CD4-positive, alpha-beta T cell treated with Interleukin-12 subunit alpha and Interleukin-12 subunit beta, for 1 hour (primary cell): ENCODE results near the gene DIP2C.
"Not testable (repeated sequence)": the region's sequence is repeated elsewhere in the genome, so short reads cannot be mapped to it uniquely, and the experiment has no call there.

Source experiments
- DNase-seq: peaks from one replicate; pipeline ENCODE4 v3.0.0-alpha.2; 2020

Gene DIP2C

GRCh38 chr10:361203-362081, 328.0 kb downstream of the DIP2C start:
- no peak for DNase-seq

DNA sequence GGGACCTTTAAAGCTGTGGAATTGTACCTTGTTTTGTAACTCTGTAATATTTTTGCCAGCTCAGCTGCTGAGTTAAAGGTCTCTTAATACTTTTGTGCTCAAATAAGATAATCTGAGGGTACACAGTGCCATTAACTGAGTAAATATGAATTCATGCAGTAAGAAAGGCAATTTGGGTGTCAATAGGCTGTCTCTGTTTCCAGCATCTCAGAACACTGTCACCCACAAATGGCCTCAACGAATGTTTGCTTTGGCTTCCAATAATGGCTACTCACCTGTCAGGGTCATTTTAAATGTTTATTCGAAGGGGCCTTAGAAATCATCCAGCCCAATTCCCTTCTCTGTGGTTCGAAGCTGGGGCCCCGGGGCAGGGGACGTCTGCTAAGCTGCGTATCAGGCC, 328.8 kb downstream of the DIP2C start:
- DNase-seq: no peak

- DNase-seq: no peak
Observed at GRCh38 chr10:359762-360161, 329.7 kb downstream of the DIP2C start.

GRCh38 chr10:359093-359492, 330.4 kb downstream of the DIP2C start:
- DNase-seq: no peak

GRCh38 chr10:357201-357950, 332.1 kb downstream of the DIP2C start:
- no peak for DNase-seq

DNA sequence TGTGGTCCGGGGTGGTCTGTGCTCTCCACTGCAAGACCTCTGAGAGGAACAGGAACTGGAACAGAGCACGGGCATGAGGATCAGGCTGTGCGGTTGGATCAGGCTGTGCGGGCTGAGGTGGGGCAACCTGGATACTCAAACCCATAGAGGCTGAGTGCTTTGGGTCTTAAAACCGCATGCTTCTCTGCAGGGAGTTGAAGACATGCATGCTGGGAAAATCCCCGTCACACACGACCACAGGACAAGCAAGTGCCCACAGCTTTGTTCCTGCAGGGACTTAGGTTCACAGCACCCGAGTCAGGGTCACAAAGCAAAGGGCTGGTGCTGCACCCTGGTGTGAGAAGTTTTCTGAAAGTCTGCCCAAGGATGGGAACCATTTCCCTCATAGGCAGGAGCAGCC, 333.0 kb downstream of the DIP2C start:
- DNase-seq: no peak

- DNase-seq: no peak
Observed at GRCh38 chr10:354901-355617, 334.4 kb downstream of the DIP2C start.

- no peak for DNase-seq
Observed at GRCh38 chr10:352476-353235, 336.8 kb downstream of the DIP2C start.

DNA sequence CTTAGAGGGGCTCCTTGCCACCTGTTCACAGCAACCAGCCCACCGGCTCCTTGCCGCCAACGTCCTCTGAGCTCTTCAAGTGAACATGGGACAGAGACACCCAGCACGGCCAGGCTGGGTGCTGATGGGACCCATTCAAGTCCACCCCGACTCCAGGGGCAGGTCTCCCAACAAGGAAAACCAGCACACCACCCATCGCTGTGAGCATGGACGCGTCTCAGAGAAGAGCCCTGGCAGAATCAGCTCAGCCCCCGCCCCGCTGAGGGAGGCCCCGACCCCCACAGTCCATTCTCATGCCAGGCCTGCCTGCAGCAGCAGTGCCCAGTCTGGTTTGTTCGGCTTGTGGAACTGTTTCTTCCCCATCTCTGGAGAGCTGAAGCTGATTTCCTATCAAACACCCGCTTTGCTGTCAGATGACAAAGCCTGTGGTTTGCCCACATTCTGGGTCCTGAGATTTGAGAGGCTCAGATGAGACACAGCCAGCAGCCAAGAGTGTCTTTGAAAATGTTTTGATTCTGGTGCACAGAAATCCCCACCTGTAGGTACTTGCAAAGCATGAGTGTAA, 337.6 kb downstream of the DIP2C start:
- DNase-seq: no peak

DNA sequence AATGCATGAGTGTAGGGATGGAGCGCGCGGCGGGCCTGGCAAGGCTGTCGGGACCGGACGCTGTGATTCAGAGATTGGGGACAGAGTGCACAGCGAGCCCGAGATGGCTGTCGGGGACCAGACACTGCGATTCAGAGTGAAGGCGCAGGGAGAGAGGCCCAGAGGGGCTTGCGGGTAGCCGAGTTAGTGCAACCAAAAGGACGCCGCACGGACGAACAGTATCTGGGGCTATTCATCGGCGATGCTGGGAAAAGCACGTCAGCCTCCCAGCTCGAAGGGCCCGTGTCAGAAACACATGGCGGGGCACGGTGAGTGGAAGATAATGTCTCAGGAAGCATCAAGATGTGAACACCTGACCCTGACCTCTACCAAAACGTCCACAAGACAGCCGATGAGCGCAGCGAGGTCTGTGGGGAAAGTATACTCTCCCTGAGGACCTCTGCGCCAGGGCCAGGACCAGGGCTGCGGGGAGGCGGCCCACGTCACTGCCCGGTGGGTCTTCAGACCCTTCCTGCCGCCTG, 338.4 kb downstream of the DIP2C start:
- no peak for DNase-seq

DNA sequence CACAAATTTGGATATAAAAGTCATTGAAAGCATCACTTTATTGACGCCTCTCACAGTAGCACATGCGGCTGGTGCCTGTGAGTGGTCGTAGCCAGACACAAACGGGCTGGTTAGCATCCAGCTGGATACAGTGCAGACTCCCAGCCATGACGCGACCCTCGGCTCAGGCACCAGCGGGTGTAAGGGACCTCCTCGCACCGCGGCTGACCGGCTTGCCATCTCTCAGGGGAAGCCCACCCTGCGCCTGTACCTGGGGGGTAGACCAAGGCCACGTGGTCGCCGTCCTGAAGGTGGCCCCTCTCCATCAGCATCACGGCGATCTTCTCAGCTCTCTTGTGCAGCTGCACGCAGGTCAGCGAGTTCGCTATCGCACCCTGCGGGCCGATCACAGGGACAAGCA, 340.4 kb downstream of the DIP2C start:
- no peak for DNase-seq

- no peak for DNase-seq
Observed at GRCh38 chr10:348456-348855, 341.0 kb downstream of the DIP2C start.

GRCh38 chr10:347774-348173, 341.7 kb downstream of the DIP2C start:
- DNase-seq: not testable (repeated sequence)

DNA sequence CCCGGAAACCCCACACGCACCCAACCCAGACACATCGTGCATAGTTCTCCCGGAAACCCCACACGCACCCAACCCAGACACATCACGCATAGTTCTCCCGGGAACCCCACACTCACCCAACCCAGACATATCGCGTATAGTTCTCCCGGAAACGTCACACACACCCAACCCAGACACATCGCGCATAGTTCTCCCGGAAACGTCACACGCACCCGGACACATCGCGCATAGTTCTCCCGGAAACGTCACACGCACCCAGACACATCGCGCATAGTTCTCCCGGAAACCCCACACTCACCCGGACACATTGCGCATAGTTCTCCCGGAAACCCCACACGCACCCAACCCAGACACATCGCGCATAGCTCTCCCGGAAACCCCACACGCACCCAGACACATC, 342.3 kb downstream of the DIP2C start:
- not testable (repeated sequence) for DNase-seq

- no peak for DNase-seq
Observed at GRCh38 chr10:344582-345200, 344.8 kb downstream of the DIP2C start.

GRCh38 chr10:343231-344220, 345.9 kb downstream of the DIP2C start:
- DNase-seq: no peak

DNA sequence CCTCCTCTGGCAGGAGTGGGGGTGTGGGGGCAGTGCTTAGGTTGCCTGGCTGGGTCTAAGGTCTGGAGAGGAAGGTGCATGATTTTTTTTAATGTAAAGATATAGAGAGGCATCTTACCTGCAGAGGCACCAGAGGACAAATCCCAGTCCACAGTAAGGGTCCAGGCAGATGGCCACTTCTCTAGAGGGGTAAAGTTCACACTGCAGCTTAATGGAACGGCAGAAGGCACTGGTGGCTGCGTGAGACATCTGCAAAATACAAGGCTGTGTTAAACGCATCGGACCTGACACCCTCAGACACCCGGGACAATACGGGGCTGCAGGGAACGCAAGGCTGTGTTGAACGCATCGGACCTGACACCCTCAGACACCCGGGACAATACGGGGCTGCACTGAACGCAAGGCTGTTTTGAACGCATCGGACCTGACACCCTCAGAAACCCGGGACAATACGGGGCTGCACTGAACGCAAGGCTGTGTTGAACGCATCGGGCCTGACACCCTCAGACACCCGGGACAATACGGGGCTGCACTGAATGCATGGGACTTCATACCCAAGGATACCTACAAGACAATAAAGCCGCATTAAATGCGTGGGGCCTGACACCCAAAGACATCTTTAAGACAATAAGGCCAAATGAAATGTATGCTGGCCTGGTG, 348.3 kb downstream of the DIP2C start:
- DNase-seq: no peak

GRCh38 chr10:340646-341045, 348.8 kb downstream of the DIP2C start:
- no peak for DNase-seq

DNA sequence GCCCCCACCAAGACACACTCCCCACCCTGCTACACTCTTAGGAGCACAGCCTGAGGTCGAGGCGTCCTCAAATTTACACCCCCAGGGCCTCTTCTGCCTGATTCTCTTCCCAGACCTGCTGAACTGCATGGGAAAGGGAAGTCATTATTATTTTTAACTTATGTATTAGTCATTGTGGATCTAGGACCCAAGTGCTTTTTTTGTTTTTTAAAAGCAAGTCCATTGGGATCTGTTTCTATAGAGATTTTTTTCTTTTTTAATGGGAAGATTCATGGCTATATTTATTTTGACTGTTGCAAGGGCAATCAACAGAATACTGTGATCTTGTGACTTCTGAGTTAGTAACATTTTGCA, 350.5 kb downstream of the DIP2C start:
- no peak for DNase-seq
